Smooth muscle cell (in vitro differentiated cells): Measurements from ENCODE around the gene YBX2. TPM values are rescaled to one million over a fixed set of nuclear protein-coding genes. Genes with fewer than 3 reads are reported as not detected.

Source experiments
- DNase-seq: peaks from one replicate; lab custom pipeline; 2025; ENCODE audit not compliant: unreplicated experiment; lab: John Stamatoyannopoulos, UW
- H2AFZ ChIP-seq: fragments of 200-600 bp; sonication (generic); 2 replicates; pipeline ENCODE4 v1.6.0; 2016; ENCODE audit warnings: antibody characterized with exemption, low read depth, mild to moderate bottlenecking
- H3F3A ChIP-seq: fragments of 200-600 bp; sonication (generic); 2 replicates; pipeline ENCODE4 v1.6.0; 2017; ENCODE audit warnings: antibody characterized with exemption, low read depth
- H3K27ac ChIP-seq: fragments of 200-600 bp; sonication (generic); 2 replicates; pipeline ENCODE4 v1.5.1; 2016; ENCODE audit warnings: low read depth, mild to moderate bottlenecking
- H3K27me3 ChIP-seq: fragments of 200-600 bp; sonication (generic); 2 replicates; pipeline ENCODE4 v1.6.1; 2016; ENCODE audit warnings: low read depth, mild to moderate bottlenecking
- H3K36me3 ChIP-seq: fragments of 200-600 bp; sonication (generic); 2 replicates; pipeline ENCODE4 v1.5.1; 2016; ENCODE audit warnings: low read depth
- H3K4me1 ChIP-seq: fragments of 200-600 bp; sonication (generic); 2 replicates; pipeline ENCODE4 v1.5.1; 2016; ENCODE audit warnings: low read depth
- H3K4me2 ChIP-seq: fragments of 200-600 bp; sonication (generic); 2 replicates; pipeline ENCODE4 v1.6.0; 2016; ENCODE audit warnings: mild to moderate bottlenecking
- H3K4me3 ChIP-seq: fragments of 200-600 bp; sonication (generic); 2 replicates; pipeline ENCODE4 v1.5.1; 2016; ENCODE audit warnings: mild to moderate bottlenecking
- H3K79me2 ChIP-seq: fragments of 200-600 bp; sonication (generic); 2 replicates; pipeline ENCODE4 v1.6.0; 2016; ENCODE audit warnings: low read depth, mild to moderate bottlenecking
- H3K9ac ChIP-seq: fragments of 200-600 bp; sonication (generic); 2 replicates; pipeline ENCODE4 v1.6.0; 2016; ENCODE audit warnings: low read depth
- H3K9me3 ChIP-seq: fragments of 200-600 bp; sonication (generic); replicated peaks from 2 replicates; pipeline ENCODE4 v1.5.1; 2016; ENCODE audit warnings: low read depth
- H4K20me1 ChIP-seq: fragments of 200-600 bp; sonication (generic); 2 replicates; pipeline ENCODE4 v1.6.0; 2016; ENCODE audit warnings: low read depth
- WGBS: methylation state at CpG from one replicate; pipeline ENCODE4 v1.1.7; 2016; ENCODE audit warnings: low lambda C conversion rate; 5-methylcytosine and 5-hydroxymethylcytosine counted together
- polyA plus RNA-seq: library from polyadenylated mRNA; unstranded; fragments of >200 nt; fragmentation: Nextera tagmentation; extraction: Ambion mirVana; gene quantifications from 2 replicates; pipeline ENCODE4 v1.2.1, GENCODE V29; 2016
- total RNA-seq: library from RNA; depleted of rRNA; stranded (reverse); fragments of >200 nt; gene quantifications from 2 replicates; pipeline ENCODE4 v1.2.3, GENCODE V29; 2014
- TF ChIP-seq, protein P1 (sequence below): fragments of 200-600 bp; sonication (generic); IDR thresholded peaks from 2 replicates; pipeline ENCODE4 v1.5.1; 2017; ENCODE audit warnings: borderline replicate concordance, mild to moderate bottlenecking, antibody characterized with exemption; ENCODE audit not compliant: insufficient read depth, poor library complexity, severe bottlenecking

YBX2 gene
- total and polyA plus RNA-seq, 2 experiments from 2014 or later = 0.09 to 1.1 TPM

GRCh38 chr17:7292729-7293128, 1.7 kb downstream of the YBX2 start:
- H3K4me1 ChIP-seq = no peaks in the 10 kb centered on the region
- H4K20me1 ChIP-seq = no peaks in the 10 kb centered on the region
- no peak overlapping the region for H3K27ac ChIP-seq
- no peaks in the 10 kb centered on the region for H3K9me3 ChIP-seq
- H3K4me3 ChIP-seq = no peak overlapping the region
- H3K79me2 ChIP-seq = no peaks in the 10 kb centered on the region
- no peak overlapping the region for H2AFZ ChIP-seq
- peaks cover 50% of the 10 kb centered on the region for H3K27me3 ChIP-seq
- peaks cover 8% of the 10 kb centered on the region for H3F3A ChIP-seq
- TF ChIP-seq, protein P1, sequence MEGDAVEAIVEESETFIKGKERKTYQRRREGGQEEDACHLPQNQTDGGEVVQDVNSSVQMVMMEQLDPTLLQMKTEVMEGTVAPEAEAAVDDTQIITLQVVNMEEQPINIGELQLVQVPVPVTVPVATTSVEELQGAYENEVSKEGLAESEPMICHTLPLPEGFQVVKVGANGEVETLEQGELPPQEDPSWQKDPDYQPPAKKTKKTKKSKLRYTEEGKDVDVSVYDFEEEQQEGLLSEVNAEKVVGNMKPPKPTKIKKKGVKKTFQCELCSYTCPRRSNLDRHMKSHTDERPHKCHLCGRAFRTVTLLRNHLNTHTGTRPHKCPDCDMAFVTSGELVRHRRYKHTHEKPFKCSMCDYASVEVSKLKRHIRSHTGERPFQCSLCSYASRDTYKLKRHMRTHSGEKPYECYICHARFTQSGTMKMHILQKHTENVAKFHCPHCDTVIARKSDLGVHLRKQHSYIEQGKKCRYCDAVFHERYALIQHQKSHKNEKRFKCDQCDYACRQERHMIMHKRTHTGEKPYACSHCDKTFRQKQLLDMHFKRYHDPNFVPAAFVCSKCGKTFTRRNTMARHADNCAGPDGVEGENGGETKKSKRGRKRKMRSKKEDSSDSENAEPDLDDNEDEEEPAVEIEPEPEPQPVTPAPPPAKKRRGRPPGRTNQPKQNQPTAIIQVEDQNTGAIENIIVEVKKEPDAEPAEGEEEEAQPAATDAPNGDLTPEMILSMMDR = no peak
- H3K9ac ChIP-seq = no peak overlapping the region
- no peak overlapping the region for H3K4me2 ChIP-seq
- no peaks in the 10 kb centered on the region for H3K36me3 ChIP-seq
- no peak for DNase-seq
- 62% methylated on average over 6 of the region's 6 CpGs for WGBS

- no peak overlapping the region for H3K4me3 ChIP-seq
- WGBS = 95% methylated on average over 2 of the region's 2 CpGs
These were observed 2.2 kb downstream of the YBX2 start for GRCh38 chr17:7292194-7292593.

GRCh38 chr17:7290685-7291084, 3.8 kb downstream of the YBX2 start:
- WGBS = 86% methylated on average over 11 of the region's 11 CpGs
- Histone ChIP-seq H3K9ac (no peak overlapping the region), H3K36me3 (no peaks in the 10 kb centered on the region), H3K9me3 (no peaks in the 10 kb centered on the region), H3K27me3 (peaks cover 46% of the 10 kb centered on the region), H3K27ac (no peak overlapping the region), H3K4me1 (no peaks in the 10 kb centered on the region), H2AFZ (no peak overlapping the region), H3K79me2 (no peaks in the 10 kb centered on the region), H3K4me3 (no peak overlapping the region), H4K20me1 (no peaks in the 10 kb centered on the region), H3K4me2 (no peak overlapping the region), H3F3A (peaks cover 4% of the 10 kb centered on the region)
- DNase-seq = no peak
- TF ChIP-seq, protein P1 = no peak

More at GRCh38 chr17:7292194-7292593, 2.2 kb downstream of the YBX2 start:
- H2AFZ ChIP-seq = no peak overlapping the region
- TF ChIP-seq, protein P1 = no peak
- no peak overlapping the region for H3K27ac ChIP-seq
- H3K27me3 ChIP-seq = peaks cover 50% of the 10 kb centered on the region
- no peak overlapping the region for H3K9ac ChIP-seq
- no peak for DNase-seq
- no peaks in the 10 kb centered on the region for H3K79me2 ChIP-seq
- H3K4me1 ChIP-seq = no peaks in the 10 kb centered on the region
- H3K9me3 ChIP-seq = no peaks in the 10 kb centered on the region
- no peaks in the 10 kb centered on the region for H4K20me1 ChIP-seq
- peaks cover 8% of the 10 kb centered on the region for H3F3A ChIP-seq
- no peaks in the 10 kb centered on the region for H3K36me3 ChIP-seq
- H3K4me2 ChIP-seq = no peak overlapping the region

GRCh38 chr17:7290166-7290565, 4.3 kb downstream of the YBX2 start:
- no peaks in the 10 kb centered on the region for H3K9me3 ChIP-seq
- no peaks in the 10 kb centered on the region for H3K79me2 ChIP-seq
- 94% methylated on average over 19 of the region's 19 CpGs for whole genome bisulfite sequencing
- H3K27me3 ChIP-seq = peaks cover 46% of the 10 kb centered on the region
- H4K20me1 ChIP-seq = no peaks in the 10 kb centered on the region
- H2AFZ ChIP-seq = no peak overlapping the region
- H3K9ac ChIP-seq = no peak overlapping the region
- H3K4me1 ChIP-seq = no peaks in the 10 kb centered on the region
- no peaks in the 10 kb centered on the region for H3F3A ChIP-seq
- no peak overlapping the region for H3K4me3 ChIP-seq
- no peaks in the 10 kb centered on the region for H3K36me3 ChIP-seq
- H3K27ac ChIP-seq = no peak overlapping the region
- no peak for DNase-seq
- TF ChIP-seq, protein P1 = no peak
- no peak overlapping the region for H3K4me2 ChIP-seq
